ENCODE data around the gene CTNS.

DNA sequence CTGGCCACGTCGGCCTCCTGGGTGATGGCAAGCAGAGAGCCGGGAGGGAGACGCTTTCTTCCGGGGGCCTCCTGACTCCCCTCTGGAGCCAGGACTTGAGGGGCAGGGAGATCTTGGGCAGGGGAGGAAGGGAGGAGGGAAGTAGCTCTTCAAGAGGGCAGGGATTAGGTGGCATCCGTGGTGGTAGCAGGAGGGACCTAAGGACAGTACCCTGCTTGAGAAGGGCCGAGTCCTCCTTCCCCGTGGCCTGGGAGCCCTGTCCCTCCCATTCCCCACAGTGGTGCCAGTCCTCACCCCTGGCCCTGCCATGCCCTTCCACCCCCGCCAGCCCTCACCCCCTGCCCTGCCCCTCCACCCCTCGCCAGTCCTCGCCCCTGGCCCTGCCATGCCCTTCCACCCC lies 19.2 kb downstream of the CTNS start:
- TF ChIP-seq EZH2 (IDR thresholded peaks at IDR 0.05) (no peak), POLR2AphosphoS5 (IDR thresholded peaks at IDR 0.05; ENCODE audit: low read depth, low read length) (no peak)
- TF ChIP-seq, protein P1, sequence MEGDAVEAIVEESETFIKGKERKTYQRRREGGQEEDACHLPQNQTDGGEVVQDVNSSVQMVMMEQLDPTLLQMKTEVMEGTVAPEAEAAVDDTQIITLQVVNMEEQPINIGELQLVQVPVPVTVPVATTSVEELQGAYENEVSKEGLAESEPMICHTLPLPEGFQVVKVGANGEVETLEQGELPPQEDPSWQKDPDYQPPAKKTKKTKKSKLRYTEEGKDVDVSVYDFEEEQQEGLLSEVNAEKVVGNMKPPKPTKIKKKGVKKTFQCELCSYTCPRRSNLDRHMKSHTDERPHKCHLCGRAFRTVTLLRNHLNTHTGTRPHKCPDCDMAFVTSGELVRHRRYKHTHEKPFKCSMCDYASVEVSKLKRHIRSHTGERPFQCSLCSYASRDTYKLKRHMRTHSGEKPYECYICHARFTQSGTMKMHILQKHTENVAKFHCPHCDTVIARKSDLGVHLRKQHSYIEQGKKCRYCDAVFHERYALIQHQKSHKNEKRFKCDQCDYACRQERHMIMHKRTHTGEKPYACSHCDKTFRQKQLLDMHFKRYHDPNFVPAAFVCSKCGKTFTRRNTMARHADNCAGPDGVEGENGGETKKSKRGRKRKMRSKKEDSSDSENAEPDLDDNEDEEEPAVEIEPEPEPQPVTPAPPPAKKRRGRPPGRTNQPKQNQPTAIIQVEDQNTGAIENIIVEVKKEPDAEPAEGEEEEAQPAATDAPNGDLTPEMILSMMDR (IDR thresholded peaks at IDR 0.05 in 2 of 3, conservative IDR thresholded peaks at IDR 0.05 in 1 of 3; ENCODE audit: borderline replicate concordance in 1 of 3, insufficient read depth in 1 of 3, low read depth in 2 of 3, low read length in 2 of 3), result no peak

All from HCT116 (cell line).